Left ventricle myocardium inferior (tissue), 1 donor: ENCODE measurements around the gene OR10G8. TPM values are rescaled to one million over a fixed set of nuclear protein-coding genes. Genes with fewer than 3 reads are reported as not detected.
"Not testable (repeated sequence)": the region's sequence is repeated elsewhere in the genome, so short reads cannot be mapped to it uniquely, and the experiment has no call there.

Experiments
- DNase-seq: peaks from one replicate; pipeline ENCODE4 v3.0.0-alpha.2; 2020
- H3K27ac ChIP-seq: fragments of 200-600 bp; replicated peaks from 2 replicates; pipeline ENCODE4 v1.8.0; 2021
- H3K27me3 ChIP-seq: fragments of 200-600 bp; 2 replicates; pipeline ENCODE4 v1.8.0; 2021; ENCODE audit warnings: low read depth
- H3K36me3 ChIP-seq: fragments of 200-600 bp; 2 replicates; pipeline ENCODE4 v1.8.0; 2021
- H3K4me1 ChIP-seq: fragments of 200-600 bp; 2 replicates; pipeline ENCODE4 v1.8.0; 2021
- H3K4me3 ChIP-seq: fragments of 200-600 bp; 2 replicates; pipeline ENCODE4 v1.8.0; 2021; ENCODE audit warnings: mild to moderate bottlenecking, moderate library complexity
- H3K9me3 ChIP-seq: fragments of 200-600 bp; replicated peaks from 2 replicates; pipeline ENCODE4 v1.8.0; 2021
- CTCF ChIP-seq: fragments of 200-600 bp; IDR thresholded peaks from 2 replicates; pipeline ENCODE4 v1.8.0; 2021; ENCODE audit warnings: antibody characterized with exemption, mild to moderate bottlenecking, borderline replicate concordance
- intact Hi-C: fragments of 100-400 bp; cut with micrococcal nuclease; formaldehyde crosslinking; loops from one replicate; pipeline ENCODE4 v1.11.0; 2022
- long read RNA-seq: library from polyadenylated mRNA; unstranded; transcript quantifications from one replicate; pipeline ENCODE4 v2.0.0, GENCODE V29; 2021
- total RNA-seq: library from RNA; stranded (reverse); fragmentation: NEBNext Ultra II Directional; extraction: Animal tissue kit (Norgen Biotek cat#: 25700); gene quantifications from one replicate; pipeline ENCODE4 v1.2.1, GENCODE V29; 2021
- donor health status: DM: no; HTN: yes; CAD: no; lungs with severe emphysema.

Gene OR10G8
- not detected for total RNA-seq
- long read RNA-seq = 0 reads

- no peaks in the 10 kb centered on the region for H3K9me3 ChIP-seq
- H3K4me3 ChIP-seq = no peak within 1 kb of the TSS
- no peaks in the 10 kb centered on the region for H3K36me3 ChIP-seq
- no peak within 1 kb of the TSS for H3K27ac ChIP-seq
- intact Hi-C loops = no loop called here
- DNase-seq = no peak
- H3K4me1 ChIP-seq = no peaks in the 10 kb centered on the region
- no peak for TF ChIP-seq CTCF
- no peaks in the 10 kb centered on the region for H3K27me3 ChIP-seq
Measured at GRCh38 chr11:124026498-124026897, at the start of gene OR10G8. Gene OR10G8 (plus strand): TSS chr11:124026798. CDS start chr11:124029623, 2,825 bp downstream.

- Histone ChIP-seq H3K4me3 (no peak within 1 kb of the TSS), H3K4me1 (no peaks in the 10 kb centered on the region), H3K9me3 (peaks cover 10% of the 10 kb centered on the region), H3K36me3 (no peaks in the 10 kb centered on the region), H3K27me3 (no peaks in the 10 kb centered on the region), H3K27ac (no peak within 1 kb of the TSS)
- intact Hi-C loops = no loop called here
- DNase-seq = no peak
- no peak for TF ChIP-seq CTCF
Measured at GRCh38 chr11:123977731-123978347, 48.8 kb upstream of the OR10G8 start, which contains the start of gene OR10S1. Gene OR10S1 (minus strand): TSS chr11:123977781. CDS start chr11:123977664, 117 bp downstream.

GRCh38 chr11:123979311-123979710, 47.3 kb upstream of the OR10G8 start:
- TF ChIP-seq CTCF = no peak
- Histone ChIP-seq H3K4me3 (no peak overlapping the region), H3K4me1 (no peaks in the 10 kb centered on the region), H3K36me3 (no peaks in the 10 kb centered on the region), H3K27me3 (no peaks in the 10 kb centered on the region), H3K27ac (no peak overlapping the region), H3K9me3 (peaks cover 14% of the 10 kb centered on the region)
- intact Hi-C loops = no loop called here
- no peak for DNase-seq

- intact Hi-C loops = no loop called here
- Histone ChIP-seq H3K27me3 (no peaks in the 10 kb centered on the region), H3K27ac (no peak within 1 kb of the TSS), H3K4me1 (no peaks in the 10 kb centered on the region), H3K36me3 (no peaks in the 10 kb centered on the region), H3K4me3 (no peak within 1 kb of the TSS), H3K9me3 (no peaks in the 10 kb centered on the region)
- no peak for DNase-seq
- no peak for TF ChIP-seq CTCF
Measured at GRCh38 chr11:123995119-123995518, 31.5 kb upstream of the OR10G8 start, which contains the start of gene OR10G6. Gene OR10G6 (minus strand): TSS chr11:123995161. CDS start chr11:123995161, 0 bp downstream.

GRCh38 chr11:124012697-124013096, 13.9 kb upstream of the OR10G8 start, which contains the start of gene OR10G4:
Gene OR10G4 (plus strand): TSS chr11:124012997. CDS start chr11:124015575, 2,578 bp downstream.
- Histone ChIP-seq H3K36me3 (no peaks in the 10 kb centered on the region), H3K4me1 (no peaks in the 10 kb centered on the region), H3K4me3 (no peak within 1 kb of the TSS), H3K9me3 (no peaks in the 10 kb centered on the region), H3K27me3 (no peaks in the 10 kb centered on the region), H3K27ac (no peak within 1 kb of the TSS)
- intact Hi-C loops = no loop called here
- no peak for DNase-seq
- no peak for TF ChIP-seq CTCF

- H3K4me1 ChIP-seq, H3K27ac ChIP-seq, DNase-seq, H3K36me3 ChIP-seq, H3K27me3 ChIP-seq, intact Hi-C loops, H3K9me3 ChIP-seq, H3K4me3 ChIP-seq: not testable (repeated sequence)
Measured at GRCh38 chr11:124015837-124016236, 10.8 kb upstream of the OR10G8 start.
